ENCODE data around the gene RABGAP1L. TPM values are rescaled to one million over a fixed set of nuclear protein-coding genes. Genes with fewer than 3 reads are reported as not detected.

The RABGAP1L gene
- total RNA-seq, 1 experiment from 2014 or later: 29.3 TPM

DNA sequence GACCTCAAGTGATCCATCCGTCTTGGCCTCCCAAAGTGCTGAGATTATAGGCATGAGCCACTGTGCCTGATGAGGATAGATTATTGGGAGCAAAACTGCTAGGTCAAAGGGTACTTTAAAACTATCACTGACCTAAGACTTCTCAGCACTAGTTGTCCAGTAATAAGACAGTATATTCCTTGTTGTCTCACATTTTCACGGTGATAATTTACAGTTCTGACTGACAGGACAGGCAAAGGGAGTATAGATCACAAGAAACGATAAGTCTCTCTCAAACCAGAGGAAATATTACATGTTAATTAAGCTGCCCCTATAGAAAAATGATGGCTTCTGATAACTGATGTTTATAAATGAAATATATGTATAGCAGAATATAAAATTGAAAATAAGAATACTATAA lies 860.2 kb downstream of the RABGAP1L start:
- Histone ChIP-seq H4K20me1 (ENCODE audit: insufficient read depth) (no peaks in the 10 kb centered on the region), H3K9ac (ENCODE audit: low read length) (no peak overlapping the region), H3K4me2 (ENCODE audit: low read length) (no peak overlapping the region), H3K4me3 (replicated peaks in 1 of 2; ENCODE audit: low read depth in 1 of 2, low read length in 2 of 2) (no peak overlapping the region), H3K27me3 (ENCODE audit: insufficient read depth, low read length) (no peaks in the 10 kb centered on the region), H3K36me3 (ENCODE audit: control insufficient read depth in 1 of 2, insufficient read depth in 2 of 2, low read length in 2 of 2) (peaks cover 13 to 25% of the 10 kb centered on the region in 2 experiments; a peak in 3 of 4 replicates), H3K79me2 (ENCODE audit: insufficient read depth, low read length) (peaks cover 48% of the 10 kb centered on the region), H3K27ac (ENCODE audit: low read depth, low read length) (no peak overlapping the region), H3K9me2 (ENCODE audit: insufficient read depth) (no peaks in the 10 kb centered on the region), H2AFZ (ENCODE audit: low read depth, low read length, poor library complexity, severe bottlenecking) (no peak overlapping the region), H3K9me3 (ENCODE audit: control insufficient read depth in 1 of 2, insufficient read depth in 1 of 2, low read depth in 1 of 2, low read length in 2 of 2) (no peaks in the 10 kb centered on the region), H3K4me1 (ENCODE audit: control insufficient read depth in 1 of 2, insufficient read depth in 2 of 2, low read length in 2 of 2) (peaks cover 0 to 13% of the 10 kb centered on the region in 2 experiments; a peak in 2 of 4 replicates)
- CTCF ChIA-PET: no interaction called here
- RAD21 ChIA-PET (ENCODE audit: low non-redundant PET in 1 of 2, low total read pairs in 2 of 2, uncharacterized antibody in 2 of 2, unreplicated experiment in 2 of 2): no interaction called here
- no peak for TF ChIP-seq JUND (IDR thresholded peaks at IDR 0.05)
- no peak for TF ChIP-seq ZNF274 (IDR thresholded peaks at IDR 0.05; ENCODE audit: low read depth, low read length)
- TF ChIP-seq, protein P1, sequence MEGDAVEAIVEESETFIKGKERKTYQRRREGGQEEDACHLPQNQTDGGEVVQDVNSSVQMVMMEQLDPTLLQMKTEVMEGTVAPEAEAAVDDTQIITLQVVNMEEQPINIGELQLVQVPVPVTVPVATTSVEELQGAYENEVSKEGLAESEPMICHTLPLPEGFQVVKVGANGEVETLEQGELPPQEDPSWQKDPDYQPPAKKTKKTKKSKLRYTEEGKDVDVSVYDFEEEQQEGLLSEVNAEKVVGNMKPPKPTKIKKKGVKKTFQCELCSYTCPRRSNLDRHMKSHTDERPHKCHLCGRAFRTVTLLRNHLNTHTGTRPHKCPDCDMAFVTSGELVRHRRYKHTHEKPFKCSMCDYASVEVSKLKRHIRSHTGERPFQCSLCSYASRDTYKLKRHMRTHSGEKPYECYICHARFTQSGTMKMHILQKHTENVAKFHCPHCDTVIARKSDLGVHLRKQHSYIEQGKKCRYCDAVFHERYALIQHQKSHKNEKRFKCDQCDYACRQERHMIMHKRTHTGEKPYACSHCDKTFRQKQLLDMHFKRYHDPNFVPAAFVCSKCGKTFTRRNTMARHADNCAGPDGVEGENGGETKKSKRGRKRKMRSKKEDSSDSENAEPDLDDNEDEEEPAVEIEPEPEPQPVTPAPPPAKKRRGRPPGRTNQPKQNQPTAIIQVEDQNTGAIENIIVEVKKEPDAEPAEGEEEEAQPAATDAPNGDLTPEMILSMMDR (IDR thresholded peaks at IDR 0.05 in 2 of 3, conservative IDR thresholded peaks at IDR 0.05 in 1 of 3; ENCODE audit: borderline replicate concordance in 1 of 3, insufficient read depth in 1 of 3, low read depth in 2 of 3, low read length in 2 of 3): no peak
- TF ChIP-seq EZH2phosphoT487 (IDR thresholded peaks at IDR 0.05; ENCODE audit: borderline replicate concordance): no peak
- TF ChIP-seq FOSL1 (IDR thresholded peaks at IDR 0.05; ENCODE audit: low read depth): no peak
- no peak for TF ChIP-seq POLR2A (IDR thresholded peaks at IDR 0.05; ENCODE audit: borderline replicate concordance, extremely low read depth, insufficient read depth, insufficient read length)
- TF ChIP-seq YY1 (IDR thresholded peaks at IDR 0.05; ENCODE audit: extremely low read depth, insufficient replicate concordance, low read depth, low read length): no peak
- TF ChIP-seq SRF (IDR thresholded peaks at IDR 0.05; ENCODE audit: low read depth): no peak
- no peak for TF ChIP-seq CEBPB (IDR thresholded peaks at IDR 0.05; ENCODE audit: low read depth)
- TF ChIP-seq, protein P2, sequence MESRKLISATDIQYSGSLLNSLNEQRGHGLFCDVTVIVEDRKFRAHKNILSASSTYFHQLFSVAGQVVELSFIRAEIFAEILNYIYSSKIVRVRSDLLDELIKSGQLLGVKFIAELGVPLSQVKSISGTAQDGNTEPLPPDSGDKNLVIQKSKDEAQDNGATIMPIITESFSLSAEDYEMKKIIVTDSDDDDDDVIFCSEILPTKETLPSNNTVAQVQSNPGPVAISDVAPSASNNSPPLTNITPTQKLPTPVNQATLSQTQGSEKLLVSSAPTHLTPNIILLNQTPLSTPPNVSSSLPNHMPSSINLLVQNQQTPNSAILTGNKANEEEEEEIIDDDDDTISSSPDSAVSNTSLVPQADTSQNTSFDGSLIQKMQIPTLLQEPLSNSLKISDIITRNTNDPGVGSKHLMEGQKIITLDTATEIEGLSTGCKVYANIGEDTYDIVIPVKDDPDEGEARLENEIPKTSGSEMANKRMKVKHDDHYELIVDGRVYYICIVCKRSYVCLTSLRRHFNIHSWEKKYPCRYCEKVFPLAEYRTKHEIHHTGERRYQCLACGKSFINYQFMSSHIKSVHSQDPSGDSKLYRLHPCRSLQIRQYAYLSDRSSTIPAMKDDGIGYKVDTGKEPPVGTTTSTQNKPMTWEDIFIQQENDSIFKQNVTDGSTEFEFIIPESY (IDR thresholded peaks at IDR 0.05; ENCODE audit: extremely low read depth, insufficient replicate concordance, low read length): no peak
- TF ChIP-seq, protein P3, sequence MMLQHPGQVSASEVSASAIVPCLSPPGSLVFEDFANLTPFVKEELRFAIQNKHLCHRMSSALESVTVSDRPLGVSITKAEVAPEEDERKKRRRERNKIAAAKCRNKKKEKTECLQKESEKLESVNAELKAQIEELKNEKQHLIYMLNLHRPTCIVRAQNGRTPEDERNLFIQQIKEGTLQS (IDR thresholded peaks at IDR 0.05): no peak
- TF ChIP-seq ZFX (IDR thresholded peaks at IDR 0.05): no peak
- no peak for TF ChIP-seq EZH2 (IDR thresholded peaks at IDR 0.05)
- TF ChIP-seq CBX3 (IDR thresholded peaks at IDR 0.05; ENCODE audit: low read depth): no peak
- TF ChIP-seq SP1 (IDR thresholded peaks at IDR 0.05; ENCODE audit: low read depth): no peak
- TF ChIP-seq ELF1 (IDR thresholded peaks at IDR 0.05; ENCODE audit: borderline replicate concordance, low read depth): no peak
- TF ChIP-seq RAD21 (IDR thresholded peaks at IDR 0.05; ENCODE audit: low read depth): no peak
- TF ChIP-seq EGR1 (IDR thresholded peaks at IDR 0.05; ENCODE audit: low read depth): no peak
- TF ChIP-seq, protein P4, sequence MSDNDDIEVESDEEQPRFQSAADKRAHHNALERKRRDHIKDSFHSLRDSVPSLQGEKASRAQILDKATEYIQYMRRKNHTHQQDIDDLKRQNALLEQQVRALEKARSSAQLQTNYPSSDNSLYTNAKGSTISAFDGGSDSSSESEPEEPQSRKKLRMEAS (IDR thresholded peaks at IDR 0.05): no peak
- no peak for DNase-seq (ENCODE audit: low read depth, low spot score)
- POLR2A ChIA-PET: no interaction called here
- no TSS peak for BruUV-seq (replicated peaks)
- ATAC-seq: no peak
- intact Hi-C loops (cut with micrococcal nuclease): no loop called here

Measured in HCT116 (cell line).